Activated naive CD4-positive, alpha-beta T cell treated with anti-CD3 and anti-CD28 coated beads for 36 hours (primary cell): ENCODE results near the gene PROSER2. TPM values are rescaled to one million over a fixed set of nuclear protein-coding genes. Genes with fewer than 3 reads are reported as not detected.

Source experiments
- CTCF ChIA-PET: fragments of 350-600 bp; sonication (Branson Sonifier 250); formaldehyde crosslinking; loops from one replicate; lab custom pipeline; 2021; ENCODE audit warnings: antibody characterized with exemption; lab: Charles Lee
- DNase-seq: peaks from one replicate; pipeline ENCODE4 v3.0.0-alpha.2; 2020
- H3K27ac Mint-ChIP-seq: one replicate; pipeline ENCODE4 v1.8.0; 2021; ENCODE audit warnings: mild to moderate bottlenecking, mixed read lengths
- H3K27me3 Mint-ChIP-seq: one replicate; pipeline ENCODE4 v1.8.0; 2021; ENCODE audit warnings: low read depth, mixed read lengths
- H3K36me3 Mint-ChIP-seq: one replicate; pipeline ENCODE4 v1.8.0; 2021; ENCODE audit warnings: low read depth, mixed read lengths
- H3K4me1 Mint-ChIP-seq: one replicate; pipeline ENCODE4 v1.8.0; 2021; ENCODE audit warnings: low read depth, mixed read lengths
- H3K4me3 Mint-ChIP-seq: one replicate; pipeline ENCODE4 v1.8.0; 2021; ENCODE audit warnings: mild to moderate bottlenecking, moderate library complexity, mixed read lengths
- H3K9me3 Mint-ChIP-seq: one replicate; pipeline ENCODE4 v1.8.0; 2021; ENCODE audit warnings: mixed read lengths
- intact Hi-C: fragments of 100-400 bp; cut with micrococcal nuclease; formaldehyde crosslinking; loops from one replicate; pipeline ENCODE4 v1.15.1; 2023
- total RNA-seq, 2 experiments: library from RNA; stranded (reverse); gene quantifications; one replicate each; pipeline ENCODE4 v1.2.3, GENCODE V29; 2021

Gene PROSER2
- total RNA-seq, 2 experiments from 2014 or later = 0.57 to 0.83 TPM

DNA sequence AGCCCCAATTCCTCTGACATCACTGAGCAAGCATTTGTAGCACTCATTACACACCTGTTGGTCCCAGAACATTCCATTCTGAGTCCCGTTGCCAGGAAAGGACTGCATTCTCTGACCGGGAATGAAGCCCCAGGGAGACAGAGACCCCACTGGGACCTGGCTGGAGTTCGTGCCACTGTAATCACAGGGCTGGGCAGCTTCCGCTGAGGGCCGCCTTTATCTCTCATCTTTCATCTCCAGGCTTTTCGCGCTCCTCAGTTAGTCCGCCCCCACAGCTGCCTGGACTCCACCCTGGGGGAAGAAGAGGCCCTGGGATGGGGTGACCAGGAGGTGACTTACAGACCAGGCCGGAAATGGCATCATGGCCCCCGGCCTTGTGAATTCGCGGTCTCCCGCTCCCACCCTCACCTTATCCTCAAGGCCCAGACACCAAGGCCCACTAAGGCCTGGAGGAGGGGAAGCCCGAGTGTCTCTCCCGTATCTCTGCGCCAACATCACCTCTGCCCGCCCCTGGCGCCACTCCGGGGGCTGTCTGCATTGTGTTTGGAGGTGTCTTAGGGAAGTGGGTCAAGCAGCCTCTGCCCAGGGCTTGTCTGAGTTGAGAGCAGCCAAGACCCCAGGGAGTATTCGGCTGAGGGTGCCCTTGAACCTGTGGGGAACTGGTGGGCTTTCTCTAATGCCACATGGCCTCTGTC lies 75.4 kb downstream of the PROSER2 start:
- no peaks in the 10 kb centered on the region for H3K27me3 Mint-ChIP-seq
- no peak for DNase-seq

DNA sequence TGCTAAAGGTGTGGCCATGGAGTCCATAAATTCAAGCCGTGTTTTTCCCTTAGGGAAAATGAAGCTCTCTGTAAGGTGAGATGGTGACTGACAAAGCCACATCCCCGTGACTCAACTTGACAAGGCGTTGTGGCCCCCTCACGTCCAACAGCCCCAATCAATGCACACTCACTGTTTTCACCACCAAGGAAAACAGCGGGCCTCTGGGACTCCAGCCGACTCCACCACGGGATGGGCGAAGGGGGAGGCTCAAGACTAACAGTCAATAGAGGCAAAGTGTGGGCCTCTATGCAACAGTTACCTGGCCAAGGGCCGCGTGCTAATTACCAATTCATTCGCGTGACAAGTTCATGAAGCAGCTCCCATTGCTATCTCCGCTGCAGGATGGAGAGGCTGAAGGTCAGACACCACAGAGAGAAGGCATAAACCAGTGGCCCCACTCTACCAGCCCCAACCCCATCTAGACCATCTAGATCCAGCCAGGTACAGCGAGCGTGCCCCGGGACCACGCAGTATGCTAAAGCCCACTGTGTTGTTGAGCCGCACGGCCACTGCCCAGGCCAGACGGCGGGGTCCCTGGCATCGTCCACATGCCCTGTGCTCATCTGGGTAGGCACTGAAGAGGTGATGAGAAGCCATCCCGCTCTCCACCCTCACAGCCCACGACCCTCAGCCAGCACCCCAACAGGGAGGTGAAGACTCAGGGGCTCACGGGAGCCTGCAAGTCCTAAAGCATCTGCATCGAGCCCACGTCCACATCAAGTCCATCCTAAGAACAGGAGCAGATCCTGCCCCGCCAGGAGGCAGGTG lies 76.1 kb downstream of the PROSER2 start:
- DNase-seq = no peak
- Mint-ChIP-seq H3K9me3 (no peaks in the 10 kb centered on the region), H3K27me3 (no peaks in the 10 kb centered on the region), H3K27ac (no peak overlapping the region), H3K36me3 (no peaks in the 10 kb centered on the region), H3K4me1 (no peaks in the 10 kb centered on the region), H3K4me3 (no peak overlapping the region)
- CTCF ChIA-PET = no interaction called here
- intact Hi-C loops = no loop called here

More for the DNA sequence above, 75.4 kb downstream of the PROSER2 start:
- intact Hi-C loops = no loop called here
- no peak overlapping the region for H3K4me3 Mint-ChIP-seq
- CTCF ChIA-PET = no interaction called here
- no peak overlapping the region for H3K27ac Mint-ChIP-seq
- H3K9me3 Mint-ChIP-seq = no peaks in the 10 kb centered on the region
- no peaks in the 10 kb centered on the region for H3K4me1 Mint-ChIP-seq
- no peaks in the 10 kb centered on the region for H3K36me3 Mint-ChIP-seq

GRCh38 chr10:11901036-11901301 lies 77.8 kb downstream of the PROSER2 start:
- H3K9me3 Mint-ChIP-seq = no peaks in the 10 kb centered on the region
- CTCF ChIA-PET = no interaction called here

DNA sequence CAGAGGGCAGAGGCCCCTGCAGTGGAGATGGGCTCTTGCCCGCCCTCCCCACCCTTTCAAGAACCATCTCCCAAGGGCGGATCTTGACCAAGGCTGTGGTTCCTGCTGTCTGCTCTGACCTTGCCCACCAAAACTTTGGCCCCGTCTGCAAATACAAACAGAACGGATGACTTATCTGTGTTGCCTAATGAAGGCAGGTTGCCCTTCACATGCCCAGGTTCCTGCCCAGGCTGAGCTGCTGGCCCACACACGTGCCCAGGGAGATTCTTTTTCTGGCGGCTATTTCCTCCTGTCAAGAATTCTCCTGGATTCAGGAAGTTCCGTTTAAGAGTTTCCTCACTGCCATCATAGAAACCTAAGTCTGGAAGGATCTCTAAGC lies 78.3 kb downstream of the PROSER2 start:
- no peaks in the 10 kb centered on the region for H3K9me3 Mint-ChIP-seq
- no peak overlapping the region for H3K4me3 Mint-ChIP-seq
- intact Hi-C loops = no loop called here
- DNase-seq = no peak
- no peak overlapping the region for H3K27ac Mint-ChIP-seq
- CTCF ChIA-PET = no interaction called here
- no peaks in the 10 kb centered on the region for H3K4me1 Mint-ChIP-seq
- no peaks in the 10 kb centered on the region for H3K36me3 Mint-ChIP-seq
- H3K27me3 Mint-ChIP-seq = no peaks in the 10 kb centered on the region

More at GRCh38 chr10:11901036-11901301, 77.8 kb downstream of the PROSER2 start:
- no peak for DNase-seq
- Mint-ChIP-seq H3K4me3 (no peak overlapping the region), H3K36me3 (no peaks in the 10 kb centered on the region), H3K4me1 (no peaks in the 10 kb centered on the region), H3K27me3 (no peaks in the 10 kb centered on the region), H3K27ac (no peak overlapping the region)
- intact Hi-C loops = no loop called here

DNA sequence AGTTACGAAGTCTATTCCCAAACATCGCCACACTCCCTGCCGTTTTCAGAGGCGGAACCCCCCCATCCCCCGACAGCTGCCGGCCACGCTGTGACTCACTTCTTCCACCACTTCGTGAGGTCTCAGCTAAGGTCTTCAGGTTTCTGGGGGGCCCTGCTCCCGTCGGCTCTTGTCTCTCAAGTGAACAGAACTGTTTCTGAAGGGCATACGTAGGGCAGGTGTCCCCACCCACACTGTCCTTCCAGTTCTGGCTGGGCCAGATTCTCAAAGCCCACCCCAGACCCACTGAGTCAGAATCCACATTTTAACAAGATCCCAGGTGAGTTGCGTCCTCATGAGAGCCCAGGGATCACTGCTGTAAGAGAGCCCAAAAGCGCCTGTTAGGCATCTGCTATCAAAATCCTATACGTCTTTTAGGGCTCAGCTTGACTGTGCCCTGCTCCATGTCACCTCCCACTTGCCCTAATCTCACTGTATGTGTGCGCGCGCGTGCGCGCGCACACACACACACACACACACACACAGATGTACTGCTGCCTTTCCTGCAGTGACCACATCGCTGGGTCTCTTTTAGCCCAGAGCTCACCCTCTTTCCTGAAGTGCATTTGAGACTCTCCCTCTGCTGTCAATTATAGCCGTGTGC lies 78.8 kb downstream of the PROSER2 start:
- no peaks in the 10 kb centered on the region for H3K27me3 Mint-ChIP-seq
- H3K4me1 Mint-ChIP-seq = no peaks in the 10 kb centered on the region
- CTCF ChIA-PET = no interaction called here
- H3K27ac Mint-ChIP-seq = no peak overlapping the region
- H3K4me3 Mint-ChIP-seq = no peak overlapping the region
- intact Hi-C loops = no loop called here
- H3K36me3 Mint-ChIP-seq = no peaks in the 10 kb centered on the region
- no peaks in the 10 kb centered on the region for H3K9me3 Mint-ChIP-seq
- no peak for DNase-seq

DNA sequence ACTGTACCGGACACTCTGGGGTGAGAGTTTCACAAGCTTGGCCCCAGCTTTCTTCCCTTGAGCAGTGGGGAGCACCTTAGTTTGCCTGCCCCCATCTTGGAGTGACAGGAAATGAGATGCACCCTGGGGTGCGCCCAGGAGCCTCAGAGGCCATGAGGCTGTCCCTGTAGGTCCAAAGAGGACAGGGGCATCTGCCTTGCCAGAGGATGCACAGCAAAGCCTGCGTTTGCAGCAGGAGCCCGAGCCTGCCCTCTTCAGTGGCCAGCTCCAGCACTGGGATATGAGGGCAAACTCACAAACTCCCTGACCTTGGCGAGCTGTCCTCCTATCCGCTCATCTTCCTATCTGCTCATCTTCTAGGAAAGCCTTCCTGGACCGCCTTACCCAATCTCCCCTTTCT lies 79.5 kb downstream of the PROSER2 start:
- Mint-ChIP-seq H3K4me1 (no peaks in the 10 kb centered on the region), H3K9me3 (no peaks in the 10 kb centered on the region), H3K36me3 (no peaks in the 10 kb centered on the region), H3K27ac (no peak overlapping the region), H3K27me3 (no peaks in the 10 kb centered on the region), H3K4me3 (no peak overlapping the region)
- intact Hi-C loops = no loop called here
- CTCF ChIA-PET = no interaction called here
- no peak for DNase-seq

- no peaks in the 10 kb centered on the region for H3K36me3 Mint-ChIP-seq
- H3K27ac Mint-ChIP-seq = no peak overlapping the region
- no peaks in the 10 kb centered on the region for H3K4me1 Mint-ChIP-seq
- intact Hi-C loops = no loop called here
- no peak for DNase-seq
- H3K27me3 Mint-ChIP-seq = no peaks in the 10 kb centered on the region
- no peak overlapping the region for H3K4me3 Mint-ChIP-seq
- CTCF ChIA-PET = no interaction called here
- H3K9me3 Mint-ChIP-seq = no peaks in the 10 kb centered on the region
These were observed 83.6 kb downstream of the PROSER2 start for GRCh38 chr10:11906714-11907113.

- Mint-ChIP-seq H3K9me3 (no peaks in the 10 kb centered on the region), H3K36me3 (no peaks in the 10 kb centered on the region), H3K4me3 (no peak overlapping the region), H3K27ac (no peak overlapping the region), H3K4me1 (no peaks in the 10 kb centered on the region), H3K27me3 (no peaks in the 10 kb centered on the region)
- CTCF ChIA-PET = no interaction called here
- no peak for DNase-seq
- intact Hi-C loops = no loop called here
These were observed 84.8 kb downstream of the PROSER2 start for GRCh38 chr10:11907914-11908313.

DNA sequence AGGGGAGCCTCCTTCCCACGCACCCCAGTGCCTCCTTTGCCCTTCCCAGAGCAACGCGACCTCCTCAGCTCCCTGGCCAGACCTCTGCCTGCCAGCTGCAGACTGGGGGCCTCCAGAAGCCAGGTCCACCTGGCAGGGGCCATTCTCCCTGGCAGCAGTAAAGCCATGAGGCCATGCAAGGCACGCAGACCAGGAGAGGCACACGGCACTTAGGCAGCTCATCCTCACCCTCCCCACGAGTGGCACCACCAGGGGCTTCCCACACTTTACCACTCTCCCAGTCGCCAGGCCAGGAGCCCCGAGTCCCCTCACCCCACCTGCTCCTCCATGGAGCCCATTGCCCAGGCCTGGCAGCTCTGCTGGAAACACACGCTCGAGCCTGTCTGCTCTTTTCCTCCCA lies 85.4 kb downstream of the PROSER2 start:
- no peaks in the 10 kb centered on the region for H3K9me3 Mint-ChIP-seq
- no peaks in the 10 kb centered on the region for H3K27me3 Mint-ChIP-seq
- H3K27ac Mint-ChIP-seq = no peak overlapping the region
- CTCF ChIA-PET = no interaction called here
- DNase-seq = no peak
- no peaks in the 10 kb centered on the region for H3K36me3 Mint-ChIP-seq
- no peaks in the 10 kb centered on the region for H3K4me1 Mint-ChIP-seq
- intact Hi-C loops = no loop called here
- H3K4me3 Mint-ChIP-seq = no peak overlapping the region

DNA sequence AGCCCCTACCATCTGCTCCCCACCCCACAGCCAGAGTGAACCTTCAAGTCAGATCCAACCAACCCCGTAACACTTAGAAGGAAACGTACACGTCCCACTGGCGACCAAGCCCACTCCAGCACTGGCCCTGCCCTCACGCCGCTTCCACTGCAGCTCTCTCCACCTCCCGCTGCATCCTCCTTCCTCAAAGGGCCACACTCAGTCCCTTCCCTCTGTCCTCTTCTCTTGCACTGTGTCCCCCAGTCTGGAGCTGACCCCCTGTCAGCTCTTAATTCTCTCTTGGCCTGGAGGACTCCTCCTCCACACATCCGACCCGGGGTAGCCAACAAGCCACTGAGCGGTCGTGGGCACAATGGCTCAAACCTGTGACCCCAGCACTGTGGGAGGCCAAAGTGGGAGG lies 85.8 kb downstream of the PROSER2 start:
- CTCF ChIA-PET = interaction anchor here (0.7 kb wide), 1 partner anchor 78 kb away, joined by 3 read pairs; no protein-coding TSS in a partner anchor
- DNase-seq = no peak
- intact Hi-C loops = no loop called here
- Mint-ChIP-seq H3K4me1 (no peaks in the 10 kb centered on the region), H3K4me3 (no peak overlapping the region), H3K27me3 (no peaks in the 10 kb centered on the region), H3K27ac (no peak overlapping the region), H3K9me3 (no peaks in the 10 kb centered on the region), H3K36me3 (no peaks in the 10 kb centered on the region)

GRCh38 chr10:11909618-11910017 lies 86.5 kb downstream of the PROSER2 start:
- Mint-ChIP-seq H3K27me3 (no peaks in the 10 kb centered on the region), H3K36me3 (no peaks in the 10 kb centered on the region), H3K27ac (no peak overlapping the region), H3K4me3 (no peak overlapping the region), H3K9me3 (no peaks in the 10 kb centered on the region), H3K4me1 (no peaks in the 10 kb centered on the region)
- no peak for DNase-seq
- intact Hi-C loops = no loop called here
- CTCF ChIA-PET = interaction anchor here (0.7 kb wide), 1 partner anchor 77 kb away, joined by 3 read pairs; no protein-coding TSS in a partner anchor

DNA sequence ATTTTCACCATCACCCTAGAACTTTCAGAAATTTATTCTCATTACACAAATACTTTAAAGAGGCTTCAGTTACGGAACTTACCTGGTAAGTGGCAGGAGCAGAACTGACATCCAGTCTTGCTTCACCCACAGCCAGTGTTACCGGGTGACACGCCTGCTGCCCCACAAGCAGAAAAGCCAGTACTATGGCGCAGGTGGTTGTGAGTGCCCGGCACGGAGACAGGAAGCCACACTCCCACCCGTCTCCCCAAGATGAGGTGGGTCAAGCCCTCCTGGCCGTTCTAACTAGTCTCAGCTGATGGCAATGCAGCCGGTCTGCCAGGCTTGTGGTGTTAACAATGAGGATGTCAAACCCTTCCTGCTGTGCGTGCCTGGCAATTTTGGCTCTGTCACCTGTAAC lies 86.9 kb downstream of the PROSER2 start:
- Mint-ChIP-seq H3K36me3 (no peaks in the 10 kb centered on the region), H3K4me3 (no peak overlapping the region), H3K27me3 (no peaks in the 10 kb centered on the region), H3K27ac (no peak overlapping the region), H3K4me1 (no peaks in the 10 kb centered on the region), H3K9me3 (no peaks in the 10 kb centered on the region)
- no peak for DNase-seq
- CTCF ChIA-PET = no interaction called here
- intact Hi-C loops = no loop called here
